HG02763 (cell line): ENCODE results near the gene TRIM72.
"Not testable (repeated sequence)": the region's sequence is repeated elsewhere in the genome, so short reads cannot be mapped to it uniquely, and the experiment has no call there.

Source experiments
- ATAC-seq: cut with Tn5 transposase; IDR thresholded peaks from one replicate; pipeline ENCODE4 v1.9.1; 2021; ENCODE audit warnings: mild to moderate bottlenecking, moderate library complexity; ENCODE audit not compliant: unreplicated experiment

Gene TRIM72

GRCh38 chr16:31214708-31215286 lies 878 bp downstream of the TRIM72 start:
- no peak for ATAC-seq

- no peak for ATAC-seq
Observed at GRCh38 chr16:31215287-31216162, 1.6 kb downstream of the TRIM72 start.

- no peak for ATAC-seq
Observed at GRCh38 chr16:31216422-31217135, 2.7 kb downstream of the TRIM72 start, which contains the start of gene PYDC1. PYDC1 (minus strand) TSS chr16:31217135; CDS start chr16:31217028, 107 bp downstream.

- no peak for ATAC-seq
Observed at GRCh38 chr16:31217136-31217530, 3.2 kb downstream of the TRIM72 start.

- no peak for ATAC-seq
Observed at GRCh38 chr16:31219154-31219741, 5.3 kb downstream of the TRIM72 start.

- ATAC-seq, result no peak
Observed at GRCh38 chr16:31221357-31222160, 7.6 kb downstream of the TRIM72 start.

- ATAC-seq, result no peak
Observed at GRCh38 chr16:31223044-31223443, 9.1 kb downstream of the TRIM72 start.

GRCh38 chr16:31224092-31224955 lies 10.4 kb downstream of the TRIM72 start:
- no peak for ATAC-seq

- no peak for ATAC-seq
Observed at GRCh38 chr16:31225193-31225592, 11.3 kb downstream of the TRIM72 start.

GRCh38 chr16:31228206-31228605 lies 14.3 kb downstream of the TRIM72 start:
- no peak for ATAC-seq

GRCh38 chr16:31229501-31229900 lies 15.6 kb downstream of the TRIM72 start:
- no peak for ATAC-seq

GRCh38 chr16:31238041-31238440 lies 24.1 kb downstream of the TRIM72 start:
- no peak for ATAC-seq

- ATAC-seq, result no peak
Observed at GRCh38 chr16:31242206-31242605, 28.3 kb downstream of the TRIM72 start.

- ATAC-seq, result no peak
Observed at GRCh38 chr16:31243734-31244670, 30.1 kb downstream of the TRIM72 start.

GRCh38 chr16:31245598-31245997 lies 31.7 kb downstream of the TRIM72 start:
- ATAC-seq, result not testable (repeated sequence)

- ATAC-seq, result no peak
Observed at GRCh38 chr16:31246296-31246695, 32.4 kb downstream of the TRIM72 start.

GRCh38 chr16:31248344-31248743 lies 34.4 kb downstream of the TRIM72 start:
- ATAC-seq, result no peak

GRCh38 chr16:31250782-31251384 lies 37.0 kb downstream of the TRIM72 start:
- no peak for ATAC-seq
